MM.1S (cell line): ENCODE data around the gene PMEPA1.

Experiments
- DNase-seq: peaks from one replicate; pipeline ENCODE4 v3.0.0-alpha.2; 2015
- H2AFZ ChIP-seq: fragments of 300-600 bp; sonication (generic); 2 replicates; pipeline ENCODE4 v1.6.0; 2016; ENCODE audit warnings: antibody characterized with exemption, low read length
- H3F3A ChIP-seq: fragments of 300-600 bp; sonication (generic); 2 replicates; pipeline ENCODE4 v1.6.1; 2016; ENCODE audit warnings: mild to moderate bottlenecking, antibody characterized with exemption, low read length, moderate library complexity, mixed read lengths; ENCODE audit not compliant: insufficient read depth
- H3K27ac ChIP-seq: fragments of 300-600 bp; sonication (generic); 2 replicates; pipeline ENCODE4 v1.5.1; 2016; ENCODE audit warnings: mild to moderate bottlenecking, low read length
- H3K27me3 ChIP-seq: fragments of 300-600 bp; sonication (generic); replicated peaks from 2 replicates; pipeline ENCODE4 v1.6.0; 2016; ENCODE audit warnings: low read length; ENCODE audit not compliant: insufficient read depth
- H3K36me3 ChIP-seq: fragments of 300-600 bp; sonication (generic); replicated peaks from 2 replicates; pipeline ENCODE4 v1.6.1; 2016; ENCODE audit warnings: mild to moderate bottlenecking, low read length, mixed read lengths; ENCODE audit not compliant: insufficient read depth
- H3K4me1 ChIP-seq: fragments of 300-600 bp; sonication (generic); 2 replicates; pipeline ENCODE4 v1.6.1; 2016; ENCODE audit warnings: low read length, mixed read lengths
- H3K4me2 ChIP-seq: fragments of 300-600 bp; sonication (generic); 2 replicates; pipeline ENCODE4 v1.6.0; 2016; ENCODE audit warnings: low read depth, low read length
- H3K4me3 ChIP-seq: fragments of 300-600 bp; sonication (generic); 2 replicates; pipeline ENCODE4 v1.5.1; 2016; ENCODE audit warnings: low read length, mixed read lengths
- H3K79me2 ChIP-seq: fragments of 300-600 bp; sonication (generic); 2 replicates; pipeline ENCODE4 v1.6.1; 2016; ENCODE audit warnings: mixed run types, low read length, mixed read lengths
- H3K9ac ChIP-seq: fragments of 300-600 bp; sonication (generic); 2 replicates; pipeline ENCODE4 v1.6.1; 2016; ENCODE audit warnings: low read length, mixed read lengths
- H3K9me2 ChIP-seq: fragments of 300-600 bp; sonication (generic); replicated peaks from 2 replicates; pipeline ENCODE4 v1.6.1; 2016; ENCODE audit warnings: mild to moderate bottlenecking, low read length, mixed read lengths; ENCODE audit not compliant: insufficient read depth
- H3K9me3 ChIP-seq: fragments of 300-600 bp; sonication (generic); replicated peaks from 2 replicates; pipeline ENCODE4 v1.6.1; 2016; ENCODE audit warnings: mild to moderate bottlenecking, low read length, mixed read lengths; ENCODE audit not compliant: insufficient read depth
- H4K20me1 ChIP-seq: fragments of 300-600 bp; sonication (generic); 2 replicates; pipeline ENCODE4 v1.6.1; 2016; ENCODE audit warnings: mild to moderate bottlenecking, low read length, moderate library complexity, mixed read lengths; ENCODE audit not compliant: insufficient read depth
- CTCF ChIP-seq: fragments of 300-600 bp; sonication (generic); IDR thresholded peaks from 2 replicates; pipeline ENCODE4 v1.5.1; 2016; ENCODE audit warnings: antibody characterized with exemption, low read length, mixed read lengths
- EZH2 ChIP-seq: fragments of 300-600 bp; sonication (generic); optimal IDR thresholded peaks from 2 replicates; pipeline ENCODE3; 2017; ENCODE audit warnings: low read depth, mild to moderate bottlenecking, antibody characterized with exemption, low read length, mixed read lengths
- EZH2phosphoT487 ChIP-seq: fragments of 300-600 bp; sonication (generic); IDR thresholded peaks from 2 replicates; pipeline ENCODE4 v1.6.1; 2018; ENCODE audit warnings: antibody characterized with exemption, low read length

PMEPA1 gene

GRCh38 chr20:57615445-57615811, 94.4 kb downstream of the PMEPA1 start:
- H3K36me3 ChIP-seq: peaks cover 24% of the 10 kb centered on the region
- no peaks in the 10 kb centered on the region for H3K27me3 ChIP-seq
- no peak overlapping the region for H3K9ac ChIP-seq
- H3F3A ChIP-seq: peaks cover 28% of the 10 kb centered on the region
- no peaks in the 10 kb centered on the region for H4K20me1 ChIP-seq
- H3K4me3 ChIP-seq: no peak overlapping the region
- H2AFZ ChIP-seq: no peak overlapping the region
- H3K4me1 ChIP-seq: peaks cover 13% of the 10 kb centered on the region
- H3K27ac ChIP-seq: no peak overlapping the region
- H3K79me2 ChIP-seq: peaks cover 55% of the 10 kb centered on the region
- no peak overlapping the region for H3K4me2 ChIP-seq
- no peak for TF ChIP-seq CTCF
- TF ChIP-seq EZH2phosphoT487: no peak
- no peak for TF ChIP-seq EZH2
- H3K9me3 ChIP-seq: no peaks in the 10 kb centered on the region
- no peaks in the 10 kb centered on the region for H3K9me2 ChIP-seq
- DNase-seq: no peak

- Histone ChIP-seq H4K20me1 (no peaks in the 10 kb centered on the region), H3K27ac (no peak overlapping the region), H2AFZ (no peak overlapping the region), H3K9ac (no peak overlapping the region), H3K4me3 (no peak overlapping the region), H3K27me3 (no peaks in the 10 kb centered on the region), H3K4me2 (no peak overlapping the region), H3K79me2 (peaks cover 55% of the 10 kb centered on the region), H3K9me2 (no peaks in the 10 kb centered on the region), H3K9me3 (no peaks in the 10 kb centered on the region), H3F3A (peaks cover 22% of the 10 kb centered on the region), H3K4me1 (peaks cover 13% of the 10 kb centered on the region), H3K36me3 (peaks cover 24% of the 10 kb centered on the region)
- DNase-seq: no peak
- no peak for TF ChIP-seq EZH2phosphoT487
- TF ChIP-seq EZH2: no peak
- no peak for TF ChIP-seq CTCF
Observed at GRCh38 chr20:57614490-57615444, 95.0 kb downstream of the PMEPA1 start.

- Histone ChIP-seq H2AFZ (no peak overlapping the region), H3K9me3 (no peaks in the 10 kb centered on the region), H3K79me2 (peaks cover 55% of the 10 kb centered on the region), H3K36me3 (peaks cover 24% of the 10 kb centered on the region), H3K27ac (no peak overlapping the region), H3K27me3 (no peaks in the 10 kb centered on the region), H3K4me3 (no peak overlapping the region), H3K9me2 (no peaks in the 10 kb centered on the region), H3K4me1 (peaks cover 13% of the 10 kb centered on the region), H4K20me1 (no peaks in the 10 kb centered on the region), H3K4me2 (no peak overlapping the region), H3K9ac (no peak overlapping the region), H3F3A (peaks cover 10% of the 10 kb centered on the region)
- no peak for TF ChIP-seq EZH2
- TF ChIP-seq EZH2phosphoT487: no peak
- no peak for TF ChIP-seq CTCF
- no peak for DNase-seq
Observed at GRCh38 chr20:57613481-57613921, 96.3 kb downstream of the PMEPA1 start.
